MCF 10A (cell line): ENCODE results near the gene IAPP. TPM values are rescaled to one million over a fixed set of nuclear protein-coding genes. Genes with fewer than 3 reads are reported as not detected.
"Not testable (repeated sequence)": the region's sequence is repeated elsewhere in the genome, so short reads cannot be mapped to it uniquely, and the experiment has no call there.

ENCODE experiments used
- BruUV-seq: library from RNA; stranded (reverse); fragments of 400-500 nt; replicated peaks from 2 replicates; lab custom pipeline; 2021; lab: Mats Ljungman, UMichigan
- CTCF ChIA-PET: fragments of 300-600 bp; sonication (Branson Sonifier 250); formaldehyde crosslinking; extraction: SDS; loops from one replicate; lab custom pipeline; 2021; ENCODE audit warnings: antibody characterized with exemption, inconsistent platforms; lab: Yijun Ruan, JAX
- POLR2A ChIA-PET: fragments of 300-600, 350-650 bp; sonication (Branson Sonifier 250); formaldehyde crosslinking; extraction: SDS; loops from one replicate; lab custom pipeline; 2020; ENCODE audit warnings: antibody characterized with exemption, inconsistent platforms; lab: Yijun Ruan, JAX
- DNase-seq: peaks from one replicate; pipeline ENCODE4 v3.0.0-alpha.2; 2018; ENCODE audit not compliant: unreplicated experiment
- H3K27ac Mint-ChIP-seq: one replicate; pipeline ENCODE4 v1.8.0; 2022; ENCODE audit warnings: mild to moderate bottlenecking, low read depth, mixed read lengths; ENCODE audit not compliant: unreplicated experiment
- H3K27me3 Mint-ChIP-seq: one replicate; pipeline ENCODE4 v1.8.0; 2022; ENCODE audit warnings: mixed read lengths; ENCODE audit not compliant: insufficient read depth, unreplicated experiment
- H3K36me3 Mint-ChIP-seq: one replicate; pipeline ENCODE4 v1.8.0; 2022; ENCODE audit warnings: mild to moderate bottlenecking, moderate library complexity, mixed read lengths; ENCODE audit not compliant: insufficient read depth, unreplicated experiment
- H3K4me1 Mint-ChIP-seq: one replicate; pipeline ENCODE4 v1.8.0; 2022; ENCODE audit warnings: mixed read lengths; ENCODE audit not compliant: insufficient read depth, unreplicated experiment
- H3K4me3 Mint-ChIP-seq: one replicate; pipeline ENCODE4 v1.8.0; 2022; ENCODE audit warnings: mild to moderate bottlenecking, moderate library complexity, mixed read lengths; ENCODE audit not compliant: unreplicated experiment
- H3K9me3 Mint-ChIP-seq: one replicate; pipeline ENCODE4 v1.8.0; 2022; ENCODE audit warnings: mixed read lengths; ENCODE audit not compliant: unreplicated experiment
- CTCF ChIP-seq: fragments of 200-600 bp; IDR thresholded peaks from one replicate; pipeline ENCODE4 v1.8.0; 2022; ENCODE audit warnings: antibody characterized with exemption, mild to moderate bottlenecking; ENCODE audit not compliant: unreplicated experiment
- intact Hi-C: fragments of 100-400 bp; cut with micrococcal nuclease; formaldehyde crosslinking; loops from 2 replicates; pipeline ENCODE4 v1.14.1; 2022
- total RNA-seq: library from RNA; stranded (reverse); gene quantifications from 2 replicates; pipeline ENCODE4 v1.2.3, GENCODE V29; 2022

Gene IAPP
- total RNA-seq, 1 experiment from 2014 or later: not detected

- CTCF ChIA-PET: interaction anchor here (0.7 kb wide), 2 partner anchors 629 to 685 kb away, joined by 4 read pairs; no protein-coding TSS in a partner anchor
Observed at GRCh38 chr12:21416511-21417121, 43.9 kb downstream of the IAPP start.

GRCh38 chr12:21418398-21418797 lies 45.7 kb downstream of the IAPP start:
- H3K4me3 Mint-ChIP-seq, H3K27ac Mint-ChIP-seq, DNase-seq, POLR2A ChIA-PET, H3K4me1 Mint-ChIP-seq, H3K9me3 Mint-ChIP-seq, H3K36me3 Mint-ChIP-seq, CTCF ChIA-PET, BruUV-seq: not testable (repeated sequence)
- H3K27me3 Mint-ChIP-seq: peaks cover 55% of the 10 kb centered on the region
- intact Hi-C loops: loop anchor here (10.0 kb wide), 1 partner anchor 54 kb away; no protein-coding TSS in a partner anchor

More at GRCh38 chr12:21416511-21417121, 43.9 kb downstream of the IAPP start:
- intact Hi-C loops: loop anchor here (10.0 kb wide), 1 partner anchor 52 kb away; no protein-coding TSS in a partner anchor
- DNase-seq: no peak
- no TSS peak for BruUV-seq
- H3K27me3 Mint-ChIP-seq: peaks cover 49% of the 10 kb centered on the region
- H3K36me3 Mint-ChIP-seq: no peaks in the 10 kb centered on the region
- no peak overlapping the region for H3K27ac Mint-ChIP-seq
- H3K9me3 Mint-ChIP-seq: no peaks in the 10 kb centered on the region
- H3K4me3 Mint-ChIP-seq: no peak overlapping the region
- H3K4me1 Mint-ChIP-seq: no peaks in the 10 kb centered on the region
- POLR2A ChIA-PET: interaction anchor here (0.7 kb wide), 1 partner anchor 9 kb away, joined by 3 read pairs; no protein-coding TSS in a partner anchor
- TF ChIP-seq CTCF: no peak

GRCh38 chr12:21419009-21419699 lies 46.5 kb downstream of the IAPP start:
- DNase-seq, BruUV-seq, H3K9me3 Mint-ChIP-seq, CTCF ChIA-PET, POLR2A ChIA-PET, H3K36me3 Mint-ChIP-seq, H3K4me1 Mint-ChIP-seq, H3K27ac Mint-ChIP-seq, H3K4me3 Mint-ChIP-seq: not testable (repeated sequence)
- intact Hi-C loops: loop anchor here (10.0 kb wide), 1 partner anchor 54 kb away; no protein-coding TSS in a partner anchor
- peaks cover 55% of the 10 kb centered on the region for H3K27me3 Mint-ChIP-seq

- no TSS peak for BruUV-seq
- intact Hi-C loops: no loop called here
- no peak overlapping the region for H3K4me3 Mint-ChIP-seq
Observed at GRCh38 chr12:21428241-21428640, 55.5 kb downstream of the IAPP start.

More at GRCh38 chr12:21428241-21428640, 55.5 kb downstream of the IAPP start:
- no peak for TF ChIP-seq CTCF
- Mint-ChIP-seq H3K4me1 (no peaks in the 10 kb centered on the region), H3K27me3 (peaks cover 60% of the 10 kb centered on the region), H3K9me3 (peaks cover 7% of the 10 kb centered on the region), H3K27ac (no peak overlapping the region), H3K36me3 (no peaks in the 10 kb centered on the region)
- CTCF ChIA-PET: interaction anchor here (0.6 kb wide), 1 partner anchor 21 kb away, joined by 3 read pairs; no protein-coding TSS in a partner anchor
- no peak for DNase-seq
- POLR2A ChIA-PET: interaction anchor here (0.9 kb wide), 1 partner anchor 9 kb away, joined by 3 read pairs; the partner anchor contains the start of gene PYROXD1

Other genes with a start within 250 kb of the IAPP start
- not detected in 2 replicates for gene SLCO1B1, start 241.7 kb upstream of the IAPP start, total RNA-seq
- not detected in 2 replicates for gene SLCO1A2, start 38.0 kb upstream of the IAPP start, total RNA-seq
- 35.5 and 35.9 TPM in 2 replicates for gene PYROXD1, start 64.8 kb downstream of the IAPP start, total RNA-seq
- 44.9 and 49.5 TPM in 2 replicates for gene RECQL, start 128.7 kb downstream of the IAPP start, total RNA-seq
- 58.6 and 80.7 TPM in 2 replicates for gene GOLT1B, start 128.9 kb downstream of the IAPP start, total RNA-seq
- gene SPX, start 153.4 kb downstream of the IAPP start, total RNA-seq: 154 and 203 TPM in 2 replicates
- 0.29 and 0.47 TPM in 2 replicates for gene GYS2, start 231.9 kb downstream of the IAPP start, total RNA-seq